ENCODE data around the gene CDH23. TPM values are rescaled to one million over a fixed set of nuclear protein-coding genes. Genes with fewer than 3 reads are reported as not detected.

CDH23 gene
- total RNA-seq, 1 donor from 2014 or later, result 20.9 TPM

- no peak for ATAC-seq
- no peak for DNase-seq (ENCODE audit: low spot score)
Observed at GRCh38 chr10:71437537-71438092, 40.9 kb downstream of the CDH23 start.

- DNase-seq (ENCODE audit: low spot score) (no peak), ATAC-seq (no peak)
Observed at GRCh38 chr10:71438761-71439160, 42.0 kb downstream of the CDH23 start.

GRCh38 chr10:71439670-71440425, 43.1 kb downstream of the CDH23 start:
- DNase-seq (ENCODE audit: low spot score), result no peak
- ATAC-seq, result no peak

- ATAC-seq, result no peak
- no peak for DNase-seq (ENCODE audit: low spot score)
Observed at GRCh38 chr10:71440506-71441035, 43.9 kb downstream of the CDH23 start.

- DNase-seq (ENCODE audit: low spot score) (no peak), ATAC-seq (no peak)
Observed at GRCh38 chr10:71442000-71442399, 45.3 kb downstream of the CDH23 start.

- DNase-seq (ENCODE audit: low spot score), result no peak
- no peak for ATAC-seq
Observed at GRCh38 chr10:71442859-71443570, 46.3 kb downstream of the CDH23 start.

GRCh38 chr10:71443676-71444075, 47.0 kb downstream of the CDH23 start:
- ATAC-seq, result no peak
- DNase-seq (ENCODE audit: low spot score), result no peak

GRCh38 chr10:71444284-71445054, 47.7 kb downstream of the CDH23 start:
- DNase-seq (ENCODE audit: low spot score), result no peak
- no peak for ATAC-seq

- DNase-seq (ENCODE audit: low spot score), result no peak
- no peak for ATAC-seq
Observed at GRCh38 chr10:71447676-71448075, 51.0 kb downstream of the CDH23 start.

- ATAC-seq, result peak; percentile 81
Observed at GRCh38 chr10:71448146-71448545, 51.4 kb downstream of the CDH23 start.

GRCh38 chr10:71449026-71449425, 52.3 kb downstream of the CDH23 start:
- no peak for DNase-seq (ENCODE audit: low spot score)
- no peak for ATAC-seq

More at GRCh38 chr10:71448146-71448545, 51.4 kb downstream of the CDH23 start:
- peak; percentile 64 for DNase-seq (ENCODE audit: low spot score)

GRCh38 chr10:71451754-71452153, 55.0 kb downstream of the CDH23 start:
- no peak for DNase-seq (ENCODE audit: low spot score)
- ATAC-seq, result no peak

GRCh38 chr10:71453186-71453585, 56.5 kb downstream of the CDH23 start:
- DNase-seq (ENCODE audit: low spot score), result no peak
- ATAC-seq, result no peak

GRCh38 chr10:71454347-71454746, 57.6 kb downstream of the CDH23 start:
- no peak for DNase-seq (ENCODE audit: low spot score)
- ATAC-seq, result no peak

- DNase-seq (ENCODE audit: low spot score), result no peak
Observed at GRCh38 chr10:71455035-71455434, 58.3 kb downstream of the CDH23 start.

GRCh38 chr10:71456631-71457030, 59.9 kb downstream of the CDH23 start:
- ATAC-seq (no peak), DNase-seq (ENCODE audit: low spot score) (no peak)

More at GRCh38 chr10:71455035-71455434, 58.3 kb downstream of the CDH23 start:
- ATAC-seq, result no peak

GRCh38 chr10:71457908-71458307, 61.2 kb downstream of the CDH23 start:
- DNase-seq (ENCODE audit: low spot score), result no peak
- ATAC-seq, result no peak

- DNase-seq (ENCODE audit: low spot score), result no peak
- ATAC-seq, result no peak
Observed at GRCh38 chr10:71458387-71458786, 61.7 kb downstream of the CDH23 start.

GRCh38 chr10:71459513-71459912, 62.8 kb downstream of the CDH23 start:
- ATAC-seq (no peak), DNase-seq (ENCODE audit: low spot score) (no peak)

- ATAC-seq (no peak), DNase-seq (ENCODE audit: low spot score) (no peak)
Observed at GRCh38 chr10:71460615-71461014, 63.9 kb downstream of the CDH23 start.

- no peak for DNase-seq (ENCODE audit: low spot score)
Observed at GRCh38 chr10:71461457-71461856, 64.7 kb downstream of the CDH23 start.

More at GRCh38 chr10:71461457-71461856, 64.7 kb downstream of the CDH23 start:
- no peak for ATAC-seq

Measured in left lobe of liver (tissue), 2 donors.